ENCODE measurements around the gene TNRC18. TPM values are rescaled to one million over a fixed set of nuclear protein-coding genes. Genes with fewer than 3 reads are reported as not detected.

TNRC18 gene
- total and polyA plus RNA-seq, 9 of the 15 experiments (the other 6 are each of a cell fraction or from before 2014, with no cell fraction given) = 0.03 to 43.2 (median 18.0) TPM

- in situ Hi-C loops (cut with MboI) (no loop called here), intact Hi-C loops (cut with micrococcal nuclease) (no loop called here)
- Histone ChIP-seq H3K4me2 (ENCODE audit: insufficient read depth, low read length) (no peak overlapping the region), H3K9me3 (replicated peaks; ENCODE audit: control insufficient read depth, insufficient read depth, low read depth, low read length) (no peaks in the 10 kb centered on the region), H4K20me1 (replicated peaks; ENCODE audit: control insufficient read depth, insufficient read depth, low read length) (peaks cover 13% of the 10 kb centered on the region; the same call in 1 of the 2 replicates), H3K36me3 (ENCODE audit: control insufficient read depth, insufficient read depth, low read length) (peaks cover 4% of the 10 kb centered on the region; the same call in 1 of the 3 replicates), H3K79me2 (ENCODE audit: control insufficient read depth, insufficient read depth, low read length) (peaks cover 30% of the 10 kb centered on the region), H2AFZ (ENCODE audit: low read depth, low read length) (no peak overlapping the region), H3K27ac (ENCODE audit: extremely low read depth, low read depth, low read length) (no peak overlapping the region), H3K4me3 (no peak overlapping the region), H3K27me3 (ENCODE audit: control insufficient read depth in 2 of 2, insufficient read depth in 2 of 2, low read length in 2 of 2) (no peaks in the 10 kb centered on the region), H3K9ac (ENCODE audit: insufficient read depth in 1 of 2, low read depth in 2 of 2, low read length in 2 of 2) (peak overlapping the region in 1 of 2 experiments; percentile 36; a peak in 1 of 4 replicates), H3K4me1 (replicated peaks in 1 of 2; ENCODE audit: control insufficient read depth in 2 of 2, insufficient read depth in 2 of 2, low read length in 2 of 2) (peaks cover 3 to 58% of the 10 kb centered on the region in 2 experiments; a peak in 3 of 5 replicates), H3K9me1 (ENCODE audit: control insufficient read depth, insufficient read depth, low read length) (no peaks in the 10 kb centered on the region)
- FAIRE-seq = no peak
- POLR2A ChIA-PET = interaction anchor here (0.7 kb wide), 1 partner anchor 17 kb away, joined by 3 read pairs; no protein-coding TSS in a partner anchor
- ATAC-seq = no peak
- no TSS peak for BruUV-seq (replicated peaks)
- DNase-seq (ENCODE audit: extremely low read depth in 1 of 4, low spot score in 3 of 4) = no peak
- WGBS (ENCODE audit: insufficient coverage, low coverage, missing lambda C conversion rate) = 84% methylated on average over 18 of the region's 20 CpGs
- CTCF ChIA-PET (ENCODE audit: low intra/inter-chr PET ratio) = interaction anchor here (0.6 kb wide), 1 partner anchor 122 kb away, joined by 3 read pairs; no protein-coding TSS in a partner anchor
- TF ChIP-seq PBX2 (CRISPR knock-in tag; IDR thresholded peaks at IDR 0.05; ENCODE audit: low read depth) (no peak), PBX2 (tag; conservative IDR thresholded peaks at IDR 0.05; ENCODE audit: low read depth) (no peak), CAMTA2 (CRISPR knock-in tag; conservative IDR thresholded peaks at IDR 0.05) (no peak), SIN3A (IDR thresholded peaks at IDR 0.05; ENCODE audit: borderline replicate concordance in 2 of 2, control insufficient read depth in 1 of 2, low read depth in 2 of 2, low read length in 2 of 2) (no peak), NONO (IDR thresholded peaks at IDR 0.05; ENCODE audit: low read depth in 2 of 2, low read length in 1 of 2) (no peak), RBBP5 (IDR thresholded peaks at IDR 0.05; ENCODE audit: borderline replicate concordance, insufficient read depth, low read length, poor library complexity, severe bottlenecking) (no peak), CBX8 (IDR thresholded peaks at IDR 0.05; ENCODE audit: borderline replicate concordance, extremely low read depth, low read depth, low read length, poor library complexity, severe bottlenecking) (no peak), STAT5A (IDR thresholded peaks at IDR 0.05; ENCODE audit: borderline replicate concordance, low read length) (no peak), ZNF717 (CRISPR knock-in tag; IDR thresholded peaks at IDR 0.05) (no peak), HMG20B (CRISPR knock-in tag; IDR thresholded peaks at IDR 0.05) (no peak), NKRF (IDR thresholded peaks at IDR 0.05; ENCODE audit: borderline replicate concordance) (no peak)
Measured at GRCh38 chr7:5380350-5381070, 43.1 kb downstream of the TNRC18 start.
